ENCODE results near the gene CSTPP1. TPM values are rescaled to one million over a fixed set of nuclear protein-coding genes. Genes with fewer than 3 reads are reported as not detected.

The CSTPP1 gene
- total and polyA plus RNA-seq, 2 of the 8 experiments (the other 6 are each of a cell fraction or from before 2014, with no cell fraction given): 24.2 to 28.7 TPM

DNA sequence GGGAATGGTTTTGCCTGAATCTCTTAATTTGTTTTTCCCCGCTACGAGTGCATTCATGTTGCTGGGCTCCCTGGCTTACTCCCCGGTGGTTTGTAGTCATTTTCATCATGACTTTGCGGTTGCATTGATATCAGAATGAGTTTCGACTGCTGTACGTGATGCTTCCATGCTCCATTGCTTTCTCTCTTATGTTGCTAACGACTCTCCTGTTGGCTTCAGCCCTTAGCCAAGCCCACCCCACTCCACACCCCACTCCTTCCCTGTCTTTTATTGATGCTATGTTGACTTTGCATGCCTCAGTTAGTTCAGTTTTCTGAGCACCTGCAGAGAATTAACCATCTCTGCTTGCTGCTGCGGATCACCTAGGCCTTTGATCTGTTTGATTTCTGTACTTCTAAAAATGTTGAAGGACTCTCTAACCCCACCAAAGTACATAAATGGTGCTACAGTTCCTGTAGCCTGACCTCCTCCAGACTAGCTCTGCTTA is 174.8 kb downstream of the CSTPP1 start (continued):
- TF ChIP-seq, protein P1, sequence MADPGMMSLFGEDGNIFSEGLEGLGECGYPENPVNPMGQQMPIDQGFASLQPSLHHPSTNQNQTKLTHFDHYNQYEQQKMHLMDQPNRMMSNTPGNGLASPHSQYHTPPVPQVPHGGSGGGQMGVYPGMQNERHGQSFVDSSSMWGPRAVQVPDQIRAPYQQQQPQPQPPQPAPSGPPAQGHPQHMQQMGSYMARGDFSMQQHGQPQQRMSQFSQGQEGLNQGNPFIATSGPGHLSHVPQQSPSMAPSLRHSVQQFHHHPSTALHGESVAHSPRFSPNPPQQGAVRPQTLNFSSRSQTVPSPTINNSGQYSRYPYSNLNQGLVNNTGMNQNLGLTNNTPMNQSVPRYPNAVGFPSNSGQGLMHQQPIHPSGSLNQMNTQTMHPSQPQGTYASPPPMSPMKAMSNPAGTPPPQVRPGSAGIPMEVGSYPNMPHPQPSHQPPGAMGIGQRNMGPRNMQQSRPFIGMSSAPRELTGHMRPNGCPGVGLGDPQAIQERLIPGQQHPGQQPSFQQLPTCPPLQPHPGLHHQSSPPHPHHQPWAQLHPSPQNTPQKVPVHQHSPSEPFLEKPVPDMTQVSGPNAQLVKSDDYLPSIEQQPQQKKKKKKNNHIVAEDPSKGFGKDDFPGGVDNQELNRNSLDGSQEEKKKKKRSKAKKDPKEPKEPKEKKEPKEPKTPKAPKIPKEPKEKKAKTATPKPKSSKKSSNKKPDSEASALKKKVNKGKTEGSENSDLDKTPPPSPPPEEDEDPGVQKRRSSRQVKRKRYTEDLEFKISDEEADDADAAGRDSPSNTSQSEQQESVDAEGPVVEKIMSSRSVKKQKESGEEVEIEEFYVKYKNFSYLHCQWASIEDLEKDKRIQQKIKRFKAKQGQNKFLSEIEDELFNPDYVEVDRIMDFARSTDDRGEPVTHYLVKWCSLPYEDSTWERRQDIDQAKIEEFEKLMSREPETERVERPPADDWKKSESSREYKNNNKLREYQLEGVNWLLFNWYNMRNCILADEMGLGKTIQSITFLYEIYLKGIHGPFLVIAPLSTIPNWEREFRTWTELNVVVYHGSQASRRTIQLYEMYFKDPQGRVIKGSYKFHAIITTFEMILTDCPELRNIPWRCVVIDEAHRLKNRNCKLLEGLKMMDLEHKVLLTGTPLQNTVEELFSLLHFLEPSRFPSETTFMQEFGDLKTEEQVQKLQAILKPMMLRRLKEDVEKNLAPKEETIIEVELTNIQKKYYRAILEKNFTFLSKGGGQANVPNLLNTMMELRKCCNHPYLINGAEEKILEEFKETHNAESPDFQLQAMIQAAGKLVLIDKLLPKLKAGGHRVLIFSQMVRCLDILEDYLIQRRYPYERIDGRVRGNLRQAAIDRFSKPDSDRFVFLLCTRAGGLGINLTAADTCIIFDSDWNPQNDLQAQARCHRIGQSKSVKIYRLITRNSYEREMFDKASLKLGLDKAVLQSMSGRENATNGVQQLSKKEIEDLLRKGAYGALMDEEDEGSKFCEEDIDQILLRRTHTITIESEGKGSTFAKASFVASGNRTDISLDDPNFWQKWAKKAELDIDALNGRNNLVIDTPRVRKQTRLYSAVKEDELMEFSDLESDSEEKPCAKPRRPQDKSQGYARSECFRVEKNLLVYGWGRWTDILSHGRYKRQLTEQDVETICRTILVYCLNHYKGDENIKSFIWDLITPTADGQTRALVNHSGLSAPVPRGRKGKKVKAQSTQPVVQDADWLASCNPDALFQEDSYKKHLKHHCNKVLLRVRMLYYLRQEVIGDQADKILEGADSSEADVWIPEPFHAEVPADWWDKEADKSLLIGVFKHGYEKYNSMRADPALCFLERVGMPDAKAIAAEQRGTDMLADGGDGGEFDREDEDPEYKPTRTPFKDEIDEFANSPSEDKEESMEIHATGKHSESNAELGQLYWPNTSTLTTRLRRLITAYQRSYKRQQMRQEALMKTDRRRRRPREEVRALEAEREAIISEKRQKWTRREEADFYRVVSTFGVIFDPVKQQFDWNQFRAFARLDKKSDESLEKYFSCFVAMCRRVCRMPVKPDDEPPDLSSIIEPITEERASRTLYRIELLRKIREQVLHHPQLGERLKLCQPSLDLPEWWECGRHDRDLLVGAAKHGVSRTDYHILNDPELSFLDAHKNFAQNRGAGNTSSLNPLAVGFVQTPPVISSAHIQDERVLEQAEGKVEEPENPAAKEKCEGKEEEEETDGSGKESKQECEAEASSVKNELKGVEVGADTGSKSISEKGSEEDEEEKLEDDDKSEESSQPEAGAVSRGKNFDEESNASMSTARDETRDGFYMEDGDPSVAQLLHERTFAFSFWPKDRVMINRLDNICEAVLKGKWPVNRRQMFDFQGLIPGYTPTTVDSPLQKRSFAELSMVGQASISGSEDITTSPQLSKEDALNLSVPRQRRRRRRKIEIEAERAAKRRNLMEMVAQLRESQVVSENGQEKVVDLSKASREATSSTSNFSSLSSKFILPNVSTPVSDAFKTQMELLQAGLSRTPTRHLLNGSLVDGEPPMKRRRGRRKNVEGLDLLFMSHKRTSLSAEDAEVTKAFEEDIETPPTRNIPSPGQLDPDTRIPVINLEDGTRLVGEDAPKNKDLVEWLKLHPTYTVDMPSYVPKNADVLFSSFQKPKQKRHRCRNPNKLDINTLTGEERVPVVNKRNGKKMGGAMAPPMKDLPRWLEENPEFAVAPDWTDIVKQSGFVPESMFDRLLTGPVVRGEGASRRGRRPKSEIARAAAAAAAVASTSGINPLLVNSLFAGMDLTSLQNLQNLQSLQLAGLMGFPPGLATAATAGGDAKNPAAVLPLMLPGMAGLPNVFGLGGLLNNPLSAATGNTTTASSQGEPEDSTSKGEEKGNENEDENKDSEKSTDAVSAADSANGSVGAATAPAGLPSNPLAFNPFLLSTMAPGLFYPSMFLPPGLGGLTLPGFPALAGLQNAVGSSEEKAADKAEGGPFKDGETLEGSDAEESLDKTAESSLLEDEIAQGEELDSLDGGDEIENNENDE (IDR thresholded peaks at IDR 0.05; ENCODE audit: insufficient replicate concordance, low read length): no peak
- no peak for TF ChIP-seq KDM1A (IDR thresholded peaks at IDR 0.05; ENCODE audit: borderline replicate concordance, low read length)
- no peak for TF ChIP-seq TCF12 (IDR thresholded peaks at IDR 0.05; ENCODE audit: low read depth, low read length)
